NCI-H345 (cell line): ENCODE results near the gene REEP2.
A peak's percentile ranks its signal among the peaks of the same experiment; 100 is the strongest.

Source experiments
- DNase-seq: peaks from one replicate; lab custom pipeline; 2025; lab: John Stamatoyannopoulos, UW

Gene REEP2

DNA sequence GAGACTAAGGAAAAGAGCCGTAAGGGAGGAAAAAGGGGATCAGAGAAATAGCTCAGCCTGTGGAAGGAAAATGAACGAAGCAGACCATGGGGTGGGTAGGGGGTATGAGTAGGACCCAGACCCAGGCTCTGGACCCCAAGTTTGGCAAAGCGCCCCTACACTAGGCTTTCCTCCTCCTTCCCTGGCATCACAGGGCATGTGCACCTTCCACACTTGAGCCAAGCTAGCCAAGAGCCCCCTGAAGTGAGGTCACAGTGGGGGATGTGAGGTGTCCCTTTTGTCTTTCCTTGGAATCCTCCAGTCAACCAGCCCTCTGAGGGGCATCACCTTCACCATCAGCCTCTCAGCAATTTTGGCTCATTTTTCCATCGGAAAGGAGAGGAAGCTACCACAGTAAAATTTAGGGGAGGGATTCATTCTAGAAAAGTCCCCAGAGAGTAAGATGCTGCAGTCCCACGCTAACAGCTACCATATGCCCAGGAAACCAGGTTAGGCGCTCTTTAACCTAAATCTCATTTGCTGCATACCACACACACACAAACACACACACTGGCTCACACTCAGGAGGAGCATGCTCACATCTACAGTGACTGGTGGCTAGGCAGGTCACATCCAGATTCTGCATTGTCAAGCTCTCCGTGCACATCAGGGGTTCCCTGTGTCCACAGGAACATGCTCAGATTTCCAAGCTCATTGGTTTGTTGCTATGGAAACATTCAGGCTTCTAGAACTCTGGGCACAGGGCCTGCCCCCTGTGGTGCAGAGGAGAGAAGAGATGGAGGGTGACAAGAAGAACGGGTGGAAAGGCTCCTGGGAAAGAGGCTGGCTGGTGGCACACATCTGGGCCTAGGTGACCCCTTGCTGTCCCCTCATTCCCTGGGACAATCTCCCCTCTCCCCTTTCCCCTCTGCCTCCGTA lies 9.9 kb downstream of the REEP2 start:
- peak; percentile 98 for DNase-seq

DNA sequence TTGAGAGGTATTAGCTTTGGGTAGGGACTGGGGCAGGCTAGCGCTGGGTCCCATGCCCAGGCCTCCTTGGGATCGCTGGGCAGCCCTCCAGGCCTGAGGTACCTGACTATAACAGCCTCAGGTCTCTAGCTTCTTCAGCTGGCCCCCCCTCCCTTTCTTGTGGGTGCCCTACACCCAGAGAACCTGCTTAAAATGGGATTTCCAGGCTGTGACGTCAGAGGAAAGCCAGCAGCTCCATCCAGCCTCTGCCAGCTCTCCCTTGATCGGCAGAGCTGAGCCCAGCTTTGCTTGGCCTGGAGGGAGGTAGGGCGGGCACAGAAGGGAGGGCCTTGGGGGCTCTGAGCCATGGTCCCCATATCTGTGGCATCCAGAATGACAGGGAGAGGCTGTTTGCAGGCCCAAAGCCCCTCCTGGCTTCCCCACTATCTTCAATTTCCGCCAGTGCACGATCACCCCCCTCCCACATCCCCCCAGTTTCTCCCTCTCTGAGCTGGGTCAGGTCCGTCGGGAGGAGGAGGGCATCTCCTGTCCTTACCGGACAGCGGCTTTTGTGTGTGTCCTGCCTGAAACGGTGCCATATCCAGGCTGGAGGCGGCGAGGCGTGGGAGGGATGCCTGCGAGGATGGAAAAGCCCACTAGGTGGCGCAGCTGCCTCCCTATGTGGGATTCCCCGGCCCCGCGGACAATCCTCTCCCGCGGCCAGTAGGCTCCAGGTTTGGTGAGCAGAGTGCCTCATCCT lies 10.8 kb downstream of the REEP2 start:
- DNase-seq, result peak; percentile 89

DNA sequence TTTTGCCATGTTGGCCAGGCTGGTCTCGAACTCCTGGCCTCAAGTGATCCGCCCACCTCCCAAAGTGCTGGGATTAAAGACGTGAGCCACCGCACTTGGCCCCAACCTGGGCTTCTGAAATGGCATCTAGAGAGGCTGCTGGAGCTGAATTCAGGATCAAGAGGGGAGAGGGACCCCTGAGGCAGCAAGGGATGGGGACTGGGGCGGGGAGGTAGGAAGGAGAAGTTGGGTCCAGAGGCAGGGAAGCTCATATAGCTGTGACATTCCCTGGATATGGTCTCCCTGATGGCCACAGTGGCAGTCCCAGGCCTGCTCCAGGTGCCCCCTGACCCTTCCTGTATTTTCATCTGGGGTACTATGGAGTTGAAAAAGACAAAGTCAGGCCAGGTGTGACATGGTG lies 12.1 kb downstream of the REEP2 start:
- no peak for DNase-seq

DNA sequence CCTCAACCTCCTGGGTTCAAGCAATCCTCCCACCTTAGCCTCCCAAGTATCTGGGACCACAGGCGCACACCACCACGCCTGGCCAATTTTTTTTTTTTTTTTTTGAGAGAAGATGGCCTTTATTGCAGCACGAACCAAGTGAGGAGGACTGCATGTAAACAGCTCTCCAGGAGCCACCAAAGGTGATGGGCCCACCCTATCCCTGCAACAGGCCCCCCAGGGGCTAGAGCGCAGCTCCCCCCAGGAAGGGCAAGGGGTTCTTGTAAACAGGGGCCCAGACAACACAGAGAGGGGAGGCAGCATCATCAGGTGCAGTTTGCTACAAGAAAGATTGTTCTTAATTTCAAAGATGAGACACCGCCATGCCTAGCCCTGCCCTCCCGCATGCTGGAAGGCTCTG lies 13.9 kb downstream of the REEP2 start:
- DNase-seq, result no peak

DNA sequence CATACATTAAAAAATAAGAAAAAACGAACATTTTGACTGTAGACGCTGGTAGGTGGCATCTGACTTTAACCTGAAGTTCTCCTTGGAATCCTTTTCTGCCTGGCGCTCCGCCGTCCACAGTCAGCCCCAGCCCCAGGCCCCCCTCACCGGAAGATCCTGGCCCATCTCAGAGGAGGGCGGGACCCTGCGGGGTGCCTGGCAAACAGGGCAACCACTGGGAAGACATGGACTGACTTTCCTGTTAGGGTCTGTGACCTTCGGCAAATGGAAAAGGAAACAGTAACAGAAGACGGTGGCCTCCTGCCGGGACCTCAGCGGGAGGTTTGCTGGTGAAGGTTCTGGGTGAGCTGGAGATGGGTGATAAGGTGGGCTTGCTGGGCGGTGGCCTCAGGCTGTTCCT lies 14.7 kb downstream of the REEP2 start:
- DNase-seq, result no peak

DNA sequence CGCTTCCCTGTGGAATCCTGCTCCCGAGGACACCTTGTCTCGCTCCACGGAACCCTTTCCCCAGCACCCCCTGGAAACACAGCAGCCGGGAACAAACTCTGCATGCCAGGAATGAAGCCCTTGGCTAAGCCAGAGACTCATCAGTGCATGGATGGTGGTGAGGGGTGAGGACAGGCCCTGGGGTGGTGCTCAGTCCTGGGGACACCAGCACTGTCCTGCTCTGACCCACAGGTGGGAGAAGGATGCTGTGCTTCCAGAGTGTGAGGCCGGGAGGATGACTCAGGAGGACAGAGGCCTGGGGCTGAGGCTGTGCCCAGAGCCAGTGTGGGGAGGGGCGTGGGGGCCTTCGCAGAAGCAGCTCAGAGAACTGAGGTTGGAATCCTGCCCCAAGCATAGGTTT lies 15.3 kb downstream of the REEP2 start:
- DNase-seq, result no peak

DNA sequence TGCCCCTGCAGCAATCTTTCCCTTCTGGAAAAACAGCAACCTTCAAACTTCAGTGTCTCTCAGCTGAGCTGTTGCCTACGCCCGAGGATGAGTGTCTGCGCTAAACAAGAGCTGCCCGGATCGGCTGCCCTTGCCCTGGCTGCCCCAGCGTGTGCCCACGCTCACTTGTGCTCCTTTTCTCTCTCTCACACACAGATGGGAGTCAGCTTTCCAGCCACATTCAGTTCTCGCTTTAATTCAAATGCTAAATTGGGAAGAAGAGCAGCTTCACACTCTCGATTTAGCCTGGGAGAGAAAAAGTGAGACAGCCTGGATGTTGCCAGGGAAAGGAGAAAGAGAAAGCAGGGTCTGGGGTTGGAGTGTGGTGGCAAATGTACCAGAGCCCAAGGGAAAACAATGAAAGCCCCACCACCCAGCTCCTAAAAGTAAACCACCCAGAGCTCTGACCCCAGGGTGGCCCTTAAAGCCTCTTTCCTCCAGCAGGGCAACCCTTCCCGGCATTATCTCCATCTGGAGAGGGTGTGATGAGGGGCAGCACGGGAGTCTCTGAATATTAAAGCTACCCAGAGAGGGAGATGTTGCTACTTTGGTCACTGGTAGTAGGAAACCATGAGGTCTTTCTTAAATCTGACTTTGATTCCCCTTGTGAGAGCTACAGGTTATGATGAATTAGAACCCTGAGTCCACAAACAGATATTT lies 16.5 kb downstream of the REEP2 start:
- DNase-seq, result no peak

DNA sequence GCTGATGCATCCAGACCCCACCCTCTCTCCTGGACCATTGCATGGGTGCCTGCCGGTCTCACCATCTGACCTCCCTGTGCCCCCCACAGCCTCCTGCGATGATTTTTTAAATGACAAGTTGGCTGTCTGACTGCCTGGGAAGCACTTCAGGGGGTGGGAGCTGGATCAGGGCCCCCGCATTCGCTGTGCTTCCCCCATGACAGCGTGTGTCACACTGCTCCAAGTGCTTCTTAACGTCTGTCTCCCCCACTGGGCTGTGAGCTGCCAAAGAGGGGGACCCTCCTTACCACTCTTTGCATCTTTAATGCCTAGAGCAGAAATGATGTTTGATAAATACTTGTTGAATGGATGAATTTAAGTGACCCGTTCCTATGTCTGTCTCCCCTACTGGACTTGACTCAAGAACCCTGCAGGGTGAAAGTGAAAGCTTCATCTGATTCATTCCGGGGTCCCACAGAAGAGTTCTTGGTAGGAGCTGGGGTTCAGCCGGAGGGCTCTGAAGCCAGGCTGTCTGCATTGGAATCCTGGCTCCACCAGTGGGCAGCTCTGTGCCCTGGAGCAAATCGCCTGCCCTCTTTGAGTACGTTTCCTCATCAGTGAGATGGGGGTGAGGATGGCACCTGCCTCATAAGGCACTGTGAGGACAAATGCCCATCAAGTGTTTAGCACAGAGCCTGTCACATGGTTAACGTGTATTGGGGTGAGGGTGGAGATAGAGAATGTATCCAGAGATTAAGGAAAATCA lies 18.8 kb downstream of the REEP2 start:
- DNase-seq, result no peak

DNA sequence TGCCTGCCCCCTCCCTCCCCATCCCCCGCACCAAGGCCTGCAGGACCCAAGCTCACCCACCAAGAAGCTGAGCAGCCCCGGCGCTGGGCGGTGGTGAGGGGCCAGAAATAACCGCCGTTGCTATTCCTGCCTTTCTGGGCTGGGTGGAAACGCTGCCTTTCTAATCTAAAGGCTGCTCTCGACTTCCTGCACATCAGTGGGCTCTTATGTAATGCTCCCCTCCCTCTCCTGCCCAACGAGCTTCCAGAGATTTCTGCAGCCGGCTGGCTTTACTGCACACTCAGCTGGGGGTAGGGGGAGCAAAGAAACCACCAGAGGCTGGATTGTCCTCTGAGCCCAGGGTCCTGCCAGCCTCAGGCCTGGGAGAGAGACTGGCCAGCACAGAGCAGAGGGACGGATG lies 19.5 kb downstream of the REEP2 start:
- no peak for DNase-seq

DNA sequence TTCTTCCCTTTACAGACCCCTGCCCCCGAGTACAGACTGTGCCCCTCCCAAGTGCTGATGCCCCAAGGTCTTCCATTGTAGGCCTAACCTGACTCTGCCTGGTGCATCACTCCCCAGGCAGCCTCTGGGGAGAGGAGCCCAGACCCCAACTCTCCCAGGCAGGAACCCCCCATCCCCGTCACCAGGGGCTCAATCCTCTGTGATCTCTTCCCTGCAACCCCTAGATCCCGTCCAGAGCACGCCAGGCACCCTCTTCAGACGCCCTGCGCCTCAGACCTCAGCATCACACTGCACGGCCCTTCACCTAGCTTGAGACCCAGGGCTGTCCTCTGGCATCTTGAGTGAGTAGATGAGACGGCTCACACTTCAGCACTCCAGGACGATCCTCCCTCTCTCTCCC lies 20.0 kb downstream of the REEP2 start:
- no peak for DNase-seq

DNA sequence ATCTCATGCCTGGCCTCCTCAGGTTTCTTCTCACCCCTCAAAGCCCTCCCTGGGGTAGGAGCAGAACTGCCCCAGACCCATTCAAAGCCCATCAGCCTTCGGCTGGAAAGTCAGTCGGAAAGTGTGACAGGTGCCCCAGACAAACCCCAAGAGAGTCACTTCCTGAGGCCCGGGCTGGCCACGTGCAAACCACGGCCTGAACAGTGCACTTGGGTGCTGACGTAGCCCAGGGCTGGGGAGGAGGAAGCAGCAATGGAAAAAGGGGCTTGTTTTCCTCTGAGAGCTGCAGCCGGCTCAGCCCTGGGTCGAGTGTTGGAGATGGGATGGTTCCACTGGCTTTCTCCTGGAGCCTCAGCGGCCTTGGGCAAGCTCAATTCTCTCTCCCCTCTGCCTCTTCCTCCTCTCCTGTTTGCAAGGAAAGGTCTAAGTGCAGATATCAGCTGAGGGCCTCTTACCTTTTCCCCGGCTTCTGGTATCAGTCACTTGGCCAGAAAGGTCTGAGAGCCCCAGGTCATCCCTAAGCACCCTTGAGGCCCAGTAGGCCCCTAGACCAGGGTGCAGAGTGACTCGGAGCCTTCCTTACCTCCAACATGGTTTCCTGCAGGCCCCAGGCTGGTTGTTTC lies 20.6 kb downstream of the REEP2 start:
- DNase-seq, result no peak

DNA sequence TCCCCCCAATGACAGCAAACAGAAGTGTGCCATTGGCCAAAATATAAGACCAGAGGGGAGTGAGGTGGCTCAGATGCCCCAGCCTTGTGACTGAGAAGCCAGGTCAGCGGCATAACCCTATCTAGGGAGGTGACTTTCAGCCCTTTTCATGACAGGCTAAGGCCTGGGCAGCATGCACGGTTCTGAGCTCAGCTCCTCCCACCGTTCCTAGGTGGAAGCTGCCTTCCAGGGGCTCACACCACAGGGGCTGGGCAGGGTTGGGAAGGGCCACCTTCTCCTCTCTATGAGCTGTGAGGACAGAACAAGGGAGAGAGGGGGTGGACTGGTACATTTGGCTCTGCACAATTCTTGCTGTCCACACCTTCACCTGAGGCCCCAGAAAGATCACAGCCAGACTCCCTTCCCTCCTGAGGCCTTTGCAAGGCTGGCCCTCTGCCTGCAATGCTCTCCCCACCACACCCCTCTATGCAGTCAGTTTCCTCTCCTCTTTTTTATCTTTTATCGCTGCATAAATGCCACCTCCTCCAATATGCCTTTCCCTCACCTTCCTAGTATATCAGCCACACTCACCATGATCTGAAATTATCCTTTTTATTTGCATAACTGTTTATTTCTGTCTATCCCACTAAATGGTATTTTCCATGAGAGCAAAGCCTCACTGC lies 21.3 kb downstream of the REEP2 start:
- DNase-seq, result no peak

DNA sequence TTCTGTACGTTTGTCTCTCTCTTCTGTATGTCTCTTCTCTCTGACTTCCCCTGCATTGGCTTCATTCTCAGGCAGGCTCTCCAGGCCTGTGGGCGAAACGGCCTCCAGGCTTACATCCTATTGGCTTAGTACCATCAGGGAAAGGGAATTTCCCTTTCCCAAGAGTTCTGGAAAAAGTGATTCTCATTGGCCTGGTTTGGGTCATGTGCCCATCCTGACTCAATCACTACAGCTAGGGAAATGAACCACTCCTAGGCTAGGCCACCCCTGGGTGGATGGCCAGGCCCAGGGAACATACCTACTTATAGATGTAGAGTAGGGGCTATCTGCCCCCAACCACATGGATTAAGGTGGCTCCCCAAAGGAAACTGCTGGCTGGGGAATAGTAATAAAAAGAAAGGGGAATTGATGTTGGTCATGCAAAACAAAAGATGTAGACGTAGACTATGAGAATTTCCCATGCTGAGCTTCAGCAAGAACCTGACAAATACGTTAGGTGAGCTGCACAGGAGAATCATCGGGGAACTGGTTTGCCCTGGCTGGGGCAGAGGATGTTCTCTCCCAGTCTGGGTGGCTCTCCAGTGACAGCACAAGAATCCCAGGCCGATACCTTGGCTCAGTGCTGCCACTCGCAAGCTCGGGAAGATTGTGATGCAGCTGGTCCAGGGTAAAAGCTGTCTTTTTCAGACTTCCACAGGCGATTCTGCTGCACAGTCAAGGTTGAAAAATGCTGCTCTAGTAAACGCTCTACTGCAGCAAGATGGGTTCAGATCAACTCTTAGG lies 22.7 kb downstream of the REEP2 start:
- DNase-seq, result no peak

DNA sequence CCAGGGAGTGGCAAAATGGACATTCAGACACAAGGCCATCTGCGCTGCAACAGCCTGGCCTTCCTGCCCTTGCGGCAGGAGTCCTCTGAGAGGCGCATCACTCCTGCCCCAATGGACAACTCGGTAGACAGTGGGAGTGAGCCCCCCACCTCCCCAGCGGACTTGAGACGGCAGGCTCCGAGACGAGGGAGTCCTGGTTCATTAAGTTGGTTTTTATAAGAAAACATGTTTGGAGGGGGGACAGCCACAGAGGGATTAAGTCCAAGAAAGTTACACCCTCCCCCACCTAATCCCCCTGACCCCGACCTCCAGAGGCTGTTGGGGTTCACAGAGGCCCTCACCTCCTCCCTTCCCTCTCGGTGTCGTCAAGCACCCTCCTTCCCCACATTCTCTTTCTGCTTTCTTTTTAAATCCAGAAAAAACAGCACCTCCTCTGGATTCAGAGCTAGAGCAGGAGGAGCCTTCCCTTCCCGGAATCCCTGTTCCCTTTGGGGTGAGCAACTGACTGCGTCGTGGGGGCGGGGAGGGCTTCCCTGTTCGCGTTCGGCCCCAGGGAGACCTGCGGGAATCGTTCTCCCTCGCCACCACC lies 24.7 kb downstream of the REEP2 start:
- no peak for DNase-seq

DNA sequence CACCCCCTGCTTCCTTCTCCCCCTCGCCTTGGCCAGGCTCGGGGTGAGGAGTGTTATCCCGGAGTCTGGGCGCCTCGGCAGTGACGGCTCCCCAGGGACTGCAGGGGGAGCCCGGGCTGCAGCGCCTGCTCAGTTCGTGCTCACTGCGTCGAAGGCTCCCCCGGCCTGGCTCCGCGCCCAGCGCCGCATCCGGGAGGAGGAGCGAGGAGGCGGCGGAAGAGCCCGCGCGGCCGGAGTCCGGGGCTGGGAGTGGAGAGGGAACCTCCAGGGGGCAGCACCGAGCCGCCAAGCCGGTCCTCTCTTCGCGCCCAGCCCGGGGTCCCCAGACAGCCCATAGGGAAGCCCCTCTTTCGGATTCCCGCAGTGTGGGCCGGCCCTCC lies 25.1 kb downstream of the REEP2 start:
- peak; percentile 98 for DNase-seq

DNA sequence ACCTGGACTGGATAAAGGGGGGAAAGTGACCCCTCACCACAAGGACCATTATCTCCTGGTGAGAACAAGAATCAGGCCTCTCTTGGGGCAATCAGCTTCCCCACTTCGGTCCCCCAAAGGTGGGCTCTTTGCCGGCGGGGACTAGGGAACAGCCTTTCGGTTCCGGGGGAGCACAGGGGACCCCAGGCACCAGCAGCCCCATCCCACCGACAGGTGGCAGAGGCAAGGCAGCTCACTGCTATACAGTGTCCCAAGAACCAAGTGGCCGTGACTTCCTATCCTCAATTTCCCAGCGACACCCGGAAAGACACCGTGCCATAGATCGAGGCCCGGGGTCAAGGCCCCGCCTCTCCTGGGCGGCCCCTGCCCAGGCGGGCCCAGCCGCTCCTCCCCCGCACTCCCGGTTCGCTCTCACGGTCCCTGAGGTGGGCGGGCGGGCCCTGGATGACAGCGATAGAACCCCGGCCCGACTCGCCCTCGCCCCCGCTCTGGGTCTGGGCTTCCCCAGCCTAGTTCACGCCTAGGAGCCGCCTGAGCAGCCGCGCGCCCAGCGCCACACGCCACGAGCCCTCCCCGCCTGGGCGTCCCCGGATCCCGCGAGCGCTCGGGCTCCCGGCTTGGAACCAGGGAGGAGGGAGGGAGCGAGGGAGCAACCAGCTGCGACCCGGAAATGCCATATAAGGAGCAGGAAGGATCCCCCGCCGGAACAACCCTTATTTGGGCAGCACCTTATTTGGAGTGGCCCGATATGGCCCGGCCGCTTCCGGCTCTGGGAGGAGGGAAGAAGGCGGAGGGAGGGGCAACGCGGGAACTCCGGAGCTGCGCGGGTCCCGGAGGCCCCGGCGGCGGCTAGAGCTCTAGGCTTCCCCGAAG lies 25.8 kb downstream of the REEP2 start:
- peak; percentile 99 for DNase-seq

DNA sequence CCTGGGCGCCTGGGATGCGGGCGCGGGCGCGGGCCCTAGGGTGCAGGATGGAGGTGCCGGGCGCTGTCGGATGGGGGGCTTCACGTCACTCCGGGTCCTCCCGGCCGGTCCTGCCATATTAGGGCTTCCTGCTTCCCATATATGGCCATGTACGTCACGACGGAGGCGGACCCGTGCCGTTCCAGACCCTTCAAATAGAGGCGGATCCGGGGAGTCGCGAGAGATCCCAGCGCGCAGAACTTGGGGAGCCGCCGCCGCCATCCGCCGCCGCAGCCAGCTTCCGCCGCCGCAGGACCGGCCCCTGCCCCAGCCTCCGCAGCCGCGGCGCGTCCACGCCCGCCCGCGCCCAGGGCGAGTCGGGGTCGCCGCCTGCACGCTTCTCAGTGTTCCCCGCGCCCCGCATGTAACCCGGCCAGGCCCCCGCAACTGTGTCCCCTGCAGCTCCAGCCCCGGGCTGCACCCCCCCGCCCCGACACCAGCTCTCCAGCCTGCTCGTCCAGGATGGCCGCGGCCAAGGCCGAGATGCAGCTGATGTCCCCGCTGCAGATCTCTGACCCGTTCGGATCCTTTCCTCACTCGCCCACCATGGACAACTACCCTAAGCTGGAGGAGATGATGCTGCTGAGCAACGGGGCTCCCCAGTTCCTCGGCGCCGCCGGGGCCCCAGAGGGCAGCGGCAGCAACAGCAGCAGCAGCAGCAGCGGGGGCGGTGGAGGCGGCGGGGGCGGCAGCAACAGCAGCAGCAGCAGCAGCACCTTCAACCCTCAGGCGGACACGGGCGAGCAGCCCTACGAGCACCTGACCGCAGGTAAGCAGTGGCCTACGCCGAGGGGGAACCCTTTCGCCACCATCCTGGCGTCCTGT lies 26.6 kb downstream of the REEP2 start, which contains the start of gene EGR1:
TSS of gene EGR1 (plus strand) at position 219 of the 864 bp plus-strand sequence. CDS start at position 502, 283 bp downstream.
- DNase-seq, result peak; percentile 93
